BE2C (cell line): ENCODE data around the gene CCL3.
"Not testable (repeated sequence)": the region's sequence is repeated elsewhere in the genome, so short reads cannot be mapped to it uniquely, and the experiment has no call there.

Experiments used
- DNase-seq: peaks from one replicate; pipeline ENCODE4 v3.0.0-alpha.2; 2020
- H3K27me3 ChIP-seq: fragments of 250-450 bp; sonication (Bioruptor Pico); 2 replicates; pipeline ENCODE4 v1.5.1; 2020; ENCODE audit warnings: mild to moderate bottlenecking
- H3K36me3 ChIP-seq: fragments of 250-450 bp; sonication (Bioruptor Pico); 2 replicates; pipeline ENCODE4 v1.5.1; 2020; ENCODE audit warnings: mild to moderate bottlenecking
- H3K4me1 ChIP-seq: fragments of 250-450 bp; sonication (Bioruptor Pico); 2 replicates; pipeline ENCODE4 v1.5.1; 2020
- H3K4me3 ChIP-seq: 2 replicates; pipeline ENCODE4 v1.5.1; 2011; ENCODE audit warnings: low read depth, low read length
- H3K9me3 ChIP-seq: fragments of 250-450 bp; sonication (Bioruptor Pico); 2 replicates; pipeline ENCODE4 v1.5.1; 2020
- CTCF ChIP-seq: IDR thresholded peaks from 2 replicates; pipeline ENCODE4 v1.5.1; 2012; ENCODE audit warnings: mild to moderate bottlenecking, low read depth, low read length

CCL3 gene

GRCh38 chr17:36117505-36118382, 27.8 kb upstream of the CCL3 start:
- H3K27me3 ChIP-seq, result no peaks in the 10 kb centered on the region
- H3K9me3 ChIP-seq, result no peaks in the 10 kb centered on the region
- no peaks in the 10 kb centered on the region for H3K36me3 ChIP-seq
- no peak overlapping the region for H3K4me3 ChIP-seq
- no peaks in the 10 kb centered on the region for H3K4me1 ChIP-seq
- no peak for DNase-seq
- no peak for TF ChIP-seq CTCF

GRCh38 chr17:36115649-36115977, 25.7 kb upstream of the CCL3 start:
- not testable (repeated sequence) for H3K4me1 ChIP-seq, H3K9me3 ChIP-seq, H3K36me3 ChIP-seq, DNase-seq, H3K4me3 ChIP-seq, H3K27me3 ChIP-seq

DNA sequence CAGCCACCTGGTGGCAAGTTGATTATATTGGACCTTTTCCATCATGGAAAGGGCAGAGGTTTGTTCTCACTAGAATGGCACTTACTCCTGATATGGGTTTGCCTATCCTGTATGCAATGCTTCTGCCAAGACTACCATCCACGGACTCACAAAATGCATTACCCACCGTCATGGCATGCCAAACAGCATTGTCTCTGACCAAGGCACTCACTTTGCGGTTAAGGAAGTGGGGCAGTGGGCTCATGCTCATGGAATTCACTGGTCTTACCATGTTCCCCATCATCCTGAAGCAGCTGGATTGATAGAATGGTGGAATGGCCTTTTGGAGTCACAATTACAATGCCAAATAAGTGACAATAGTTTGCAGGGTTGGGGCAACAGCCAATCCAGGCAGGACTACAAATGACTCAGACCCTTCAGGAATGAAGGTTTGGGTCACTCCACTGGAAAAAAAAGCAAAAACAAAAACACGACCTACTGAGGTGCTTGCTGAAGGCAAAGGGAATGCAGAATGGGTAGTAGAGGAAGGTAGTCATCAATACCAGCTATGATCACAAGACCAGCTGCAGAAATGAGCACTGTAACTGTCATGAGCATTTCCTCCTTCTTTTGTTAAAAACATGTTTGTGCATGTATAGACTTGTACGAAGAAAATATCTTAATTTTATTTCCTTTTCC, 25.2 kb upstream of the CCL3 start:
- H3K36me3 ChIP-seq, H3K4me3 ChIP-seq, H3K9me3 ChIP-seq, H3K27me3 ChIP-seq, DNase-seq, H3K4me1 ChIP-seq: not testable (repeated sequence)

GRCh38 chr17:36113131-36113530, 23.2 kb upstream of the CCL3 start:
- not testable (repeated sequence) for H3K4me1 ChIP-seq, H3K4me3 ChIP-seq, H3K36me3 ChIP-seq, H3K27me3 ChIP-seq, DNase-seq, H3K9me3 ChIP-seq

GRCh38 chr17:36112572-36112971, 22.6 kb upstream of the CCL3 start:
- no peak for DNase-seq
- no peak for TF ChIP-seq CTCF

GRCh38 chr17:36111068-36111490, 21.1 kb upstream of the CCL3 start:
- Histone ChIP-seq H3K27me3 (peaks cover 4% of the 10 kb centered on the region), H3K4me3 (no peak overlapping the region), H3K36me3 (no peaks in the 10 kb centered on the region), H3K4me1 (no peaks in the 10 kb centered on the region), H3K9me3 (no peaks in the 10 kb centered on the region)
- TF ChIP-seq CTCF, result no peak
- no peak for DNase-seq

More at GRCh38 chr17:36112572-36112971, 22.6 kb upstream of the CCL3 start:
- no peaks in the 10 kb centered on the region for H3K4me1 ChIP-seq
- peaks cover 4% of the 10 kb centered on the region; the same call in 1 of the 2 replicates for H3K27me3 ChIP-seq
- H3K36me3 ChIP-seq, result no peaks in the 10 kb centered on the region
- H3K4me3 ChIP-seq, result no peak overlapping the region
- H3K9me3 ChIP-seq, result no peaks in the 10 kb centered on the region

DNA sequence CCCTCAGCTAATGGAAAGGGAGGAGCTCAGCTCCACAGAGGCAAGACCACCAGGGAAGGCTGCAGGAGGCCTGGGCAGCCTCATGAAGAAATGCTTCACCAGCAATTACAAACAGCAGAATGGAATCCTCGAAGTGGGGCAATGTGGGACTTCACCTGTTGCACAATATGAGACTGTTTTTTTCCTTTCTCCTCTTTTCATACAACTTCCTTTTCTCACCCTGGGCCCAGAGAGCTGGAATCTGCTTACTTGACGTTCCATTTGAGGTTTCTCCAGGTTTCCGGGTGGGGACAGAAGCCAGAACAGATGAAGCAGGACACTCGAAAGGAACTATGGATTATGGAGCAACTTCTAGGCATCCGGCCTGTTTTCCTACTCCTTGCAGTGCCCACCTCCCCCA, 18.3 kb upstream of the CCL3 start:
- not testable (repeated sequence) for H3K9me3 ChIP-seq, H3K4me3 ChIP-seq, H3K36me3 ChIP-seq, DNase-seq, H3K27me3 ChIP-seq, H3K4me1 ChIP-seq

DNA sequence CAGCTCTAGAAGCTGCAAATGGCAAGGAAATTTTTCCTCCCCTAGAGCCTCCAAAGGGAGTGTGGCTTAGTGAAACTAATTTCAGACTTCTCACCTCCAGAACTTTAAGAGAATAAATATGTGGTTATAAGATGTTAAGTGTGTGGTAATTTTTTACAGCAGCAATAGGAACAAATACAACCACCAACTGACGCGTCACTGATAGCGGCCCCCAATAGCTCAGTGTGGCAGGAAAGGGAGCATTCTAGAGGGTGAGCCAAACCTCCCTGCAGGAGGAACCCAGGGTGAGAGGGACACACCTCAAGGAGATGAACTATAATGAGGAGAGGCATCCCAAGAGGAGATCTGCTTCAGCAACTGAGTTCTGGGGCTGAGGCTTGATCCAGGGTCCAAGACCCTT, 17.7 kb upstream of the CCL3 start:
- no peaks in the 10 kb centered on the region for H3K4me1 ChIP-seq
- TF ChIP-seq CTCF, result no peak
- no peak for DNase-seq
- no peaks in the 10 kb centered on the region for H3K36me3 ChIP-seq
- H3K4me3 ChIP-seq, result no peak overlapping the region
- no peaks in the 10 kb centered on the region for H3K9me3 ChIP-seq
- H3K27me3 ChIP-seq, result peaks cover 4% of the 10 kb centered on the region
